ENCODE results near the gene CMTM2.

- TF ChIP-seq RAD21 (IDR thresholded peaks at IDR 0.05; ENCODE audit: low read length) (peak; percentile 42), ELK1 (IDR thresholded peaks at IDR 0.05; ENCODE audit: borderline replicate concordance, low read depth, low read length) (no peak), CTCF (conservative IDR thresholded peaks at IDR 0.05; ENCODE audit: low read depth, low read length) (peak; percentile 47), CEBPB (IDR thresholded peaks at IDR 0.05; ENCODE audit: low read depth, low read length) (peak; percentile 83), POLR2A (IDR thresholded peaks at IDR 0.05; ENCODE audit: low read depth, low read length) (no peak), BHLHE40 (IDR thresholded peaks at IDR 0.05; ENCODE audit: low read depth, low read length) (no peak)
These were observed 1.4 kb downstream of the CMTM2 start for GRCh38 chr16:66580605-66581209.
